Islet precursor cell (in vitro differentiated cells): ENCODE data around the gene FARP2.
"Not testable (repeated sequence)": the region's sequence is repeated elsewhere in the genome, so short reads cannot be mapped to it uniquely, and the experiment has no call there.

Source experiments
- DNase-seq: peaks from one replicate; pipeline ENCODE4 v3.0.0-alpha.2; 2018

Gene FARP2

GRCh38 chr2:241372361-241372992 is 16.4 kb downstream of the FARP2 start:
- DNase-seq, result no peak

DNA sequence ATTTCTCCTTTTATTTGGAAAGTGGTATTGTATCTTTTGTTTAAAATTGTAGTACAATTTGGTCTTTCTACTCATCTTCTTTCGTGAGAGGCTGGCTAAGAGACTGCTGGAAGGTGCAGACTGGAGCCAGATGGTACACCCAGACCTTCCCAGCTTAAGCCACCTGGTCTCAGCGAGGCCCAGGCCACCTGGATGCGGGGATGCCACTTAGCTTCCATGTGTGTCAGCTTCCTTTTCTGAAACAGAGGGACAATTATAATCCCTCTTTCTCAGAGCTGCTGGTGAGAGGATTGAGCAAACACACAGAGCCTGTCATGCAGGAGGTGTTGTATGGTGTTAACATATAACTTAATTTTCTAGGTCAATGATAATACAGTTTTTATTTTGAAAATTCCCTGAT is 17.4 kb downstream of the FARP2 start:
- DNase-seq, result no peak

- not testable (repeated sequence) for DNase-seq
Observed at GRCh38 chr2:241373906-241374305, 17.8 kb downstream of the FARP2 start.

DNA sequence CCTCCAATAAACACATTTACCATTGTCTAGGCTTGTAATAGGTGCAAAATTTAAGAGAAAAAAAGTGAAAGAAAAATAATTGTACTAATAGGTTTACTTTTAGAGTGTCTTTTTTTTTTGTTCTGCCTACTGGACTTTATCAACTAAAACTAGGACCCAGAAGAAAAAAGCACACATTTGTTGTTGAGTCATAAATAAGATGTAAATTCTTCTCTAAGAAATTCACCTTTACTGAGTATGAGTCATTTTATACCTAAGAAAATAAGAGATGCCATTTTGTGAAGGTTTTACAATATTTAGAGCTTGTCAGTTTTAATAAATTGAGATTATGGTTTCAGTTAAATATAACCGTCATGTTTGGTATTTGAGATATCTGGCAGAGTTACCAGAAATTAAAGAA is 19.2 kb downstream of the FARP2 start:
- DNase-seq, result no peak

DNA sequence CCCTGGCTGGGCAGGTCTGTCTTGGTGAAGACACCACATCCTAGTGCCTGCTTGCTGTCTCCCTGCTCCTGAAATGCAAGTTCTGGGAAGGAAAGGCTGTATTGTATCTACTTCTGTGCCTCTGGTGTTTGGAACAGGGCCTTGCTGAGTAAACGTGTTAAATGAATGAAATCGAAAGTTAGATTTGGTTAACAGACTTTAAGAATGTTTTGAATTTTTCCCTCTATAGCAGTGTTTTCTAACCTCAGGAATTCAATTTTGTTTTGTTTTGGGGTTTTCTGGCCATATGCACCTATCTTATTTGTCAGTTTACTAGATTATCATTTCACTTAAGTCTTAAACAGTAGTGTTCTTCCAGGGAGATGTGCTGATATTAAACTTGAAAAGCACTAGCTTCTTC is 20.7 kb downstream of the FARP2 start:
- DNase-seq, result no peak

- DNase-seq, result no peak
Observed at GRCh38 chr2:241378816-241379215, 22.7 kb downstream of the FARP2 start.

GRCh38 chr2:241379481-241380480 is 23.7 kb downstream of the FARP2 start:
- DNase-seq, result no peak

- no peak for DNase-seq
Observed at GRCh38 chr2:241381872-241382271, 25.8 kb downstream of the FARP2 start.

GRCh38 chr2:241385450-241385849 is 29.4 kb downstream of the FARP2 start:
- not testable (repeated sequence) for DNase-seq

- DNase-seq, result no peak
Observed at GRCh38 chr2:241386519-241386918, 30.4 kb downstream of the FARP2 start.

GRCh38 chr2:241389697-241390096 is 33.6 kb downstream of the FARP2 start:
- DNase-seq, result no peak

DNA sequence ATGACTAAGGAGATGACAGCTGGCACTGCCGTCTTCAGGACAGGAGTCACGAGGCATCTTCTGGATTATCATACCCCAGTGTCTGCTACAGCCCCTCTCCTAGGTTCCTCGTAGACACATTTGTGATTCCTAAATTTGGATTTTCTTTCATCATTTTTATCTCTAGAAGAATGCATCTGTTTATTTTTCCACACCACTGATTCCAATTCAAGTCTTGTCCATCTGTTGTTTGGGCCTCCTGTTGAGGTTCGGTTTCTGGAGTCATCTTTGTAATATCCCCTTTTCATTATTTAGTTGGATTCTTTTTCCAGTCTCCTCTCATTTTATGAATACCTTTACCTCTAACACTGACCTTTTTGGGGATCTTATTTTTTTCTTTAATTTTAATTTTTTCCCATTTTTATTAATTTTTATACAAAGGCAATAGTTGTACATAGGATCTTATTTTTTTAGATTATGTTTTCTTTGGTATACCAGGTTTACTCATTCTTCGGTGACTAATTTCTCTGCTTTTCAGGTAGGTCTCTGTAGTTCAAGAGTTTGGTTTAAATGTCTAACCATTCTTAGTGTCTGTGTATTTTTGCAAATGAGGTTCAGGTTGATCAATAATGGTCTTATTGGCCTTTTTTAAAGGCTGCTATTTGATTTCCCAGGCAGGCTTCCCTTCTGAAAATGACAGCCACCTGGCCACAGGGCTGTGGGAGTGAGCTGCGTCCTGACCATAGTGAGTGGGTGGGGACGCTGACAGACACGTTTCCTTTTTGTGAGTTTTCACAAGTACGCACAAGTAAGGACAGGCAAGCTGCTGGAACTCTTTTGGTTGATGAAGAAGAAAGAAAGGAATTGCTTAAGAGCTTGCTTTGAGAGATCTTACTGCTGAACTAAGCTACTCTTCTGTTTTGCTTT is 34.5 kb downstream of the FARP2 start:
- DNase-seq, result no peak

GRCh38 chr2:241391892-241392665 is 36.0 kb downstream of the FARP2 start:
- peak; percentile 64 for DNase-seq

- not testable (repeated sequence) for DNase-seq
Observed at GRCh38 chr2:241392753-241393152, 36.7 kb downstream of the FARP2 start.

- DNase-seq, result no peak
Observed at GRCh38 chr2:241393524-241394196, 37.6 kb downstream of the FARP2 start.

- DNase-seq, result not testable (repeated sequence)
Observed at GRCh38 chr2:241396809-241397208, 40.7 kb downstream of the FARP2 start.

DNA sequence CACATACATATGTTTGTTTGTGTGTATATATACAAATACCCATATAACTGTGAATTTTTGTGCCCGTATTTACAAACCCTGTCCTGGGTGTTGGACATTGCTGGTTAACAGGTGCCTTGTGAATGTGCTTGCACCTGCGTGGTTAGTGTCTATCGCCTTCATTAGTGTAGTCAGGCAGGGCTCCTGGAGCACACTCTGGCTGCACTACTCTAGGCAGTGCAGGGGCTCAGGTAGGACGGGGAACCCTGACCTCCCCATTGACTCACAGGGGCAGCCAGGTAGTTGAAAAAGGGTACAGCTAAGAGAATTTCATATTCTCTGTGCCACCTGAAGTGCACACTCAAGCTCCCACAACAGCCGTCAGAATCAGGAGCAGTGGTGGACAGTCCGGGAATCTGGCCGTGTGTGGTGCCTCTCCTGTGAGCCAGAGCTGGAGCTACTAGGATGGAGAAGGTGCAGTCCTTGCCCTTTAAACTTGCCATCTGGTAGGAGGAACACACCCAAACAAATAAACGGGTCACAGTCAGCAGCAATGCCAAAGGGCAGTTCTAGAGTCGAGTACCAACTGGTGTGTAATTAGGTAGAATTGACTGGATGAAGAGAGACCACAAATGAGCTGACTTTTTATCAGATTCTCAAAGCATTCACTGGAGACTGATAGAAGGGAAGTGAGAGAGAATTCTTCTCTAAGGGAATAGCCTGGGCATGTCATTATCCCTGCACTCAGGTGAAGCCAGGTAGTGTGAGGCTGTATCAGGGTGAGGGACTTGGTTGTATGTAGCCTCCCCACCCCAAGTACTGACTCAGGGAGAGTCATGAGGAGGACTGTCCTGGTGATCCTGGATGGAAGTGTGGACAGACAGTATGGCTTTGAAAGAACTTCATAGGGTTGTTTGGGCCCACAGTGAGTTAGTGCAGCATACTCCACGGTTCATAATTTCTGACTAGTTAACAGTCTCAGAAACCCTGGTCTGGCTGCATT is 44.1 kb downstream of the FARP2 start:
- no peak for DNase-seq

- DNase-seq, result no peak
Observed at GRCh38 chr2:241408849-241409248, 52.8 kb downstream of the FARP2 start.

DNA sequence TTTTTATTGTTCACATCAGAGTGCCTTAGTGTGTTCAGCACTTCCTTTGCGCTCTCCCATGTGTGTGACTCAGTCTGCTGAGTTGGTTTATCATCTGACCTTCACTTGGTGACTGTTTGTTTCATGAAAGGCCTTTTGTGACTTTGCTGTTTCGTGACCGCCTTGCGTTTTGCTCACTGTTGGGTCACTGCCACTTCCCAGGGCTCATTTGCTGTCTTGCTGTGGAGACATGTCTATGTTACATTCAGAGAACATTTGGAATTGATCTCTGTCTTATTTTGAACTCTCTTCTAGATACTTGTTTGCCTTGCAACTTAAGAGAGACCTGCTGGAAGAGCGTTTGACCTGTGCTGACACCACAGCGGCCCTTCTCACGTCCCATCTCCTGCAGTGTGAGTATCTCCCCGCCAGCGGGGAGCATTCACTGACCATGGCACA is 54.7 kb downstream of the FARP2 start:
- no peak for DNase-seq

DNA sequence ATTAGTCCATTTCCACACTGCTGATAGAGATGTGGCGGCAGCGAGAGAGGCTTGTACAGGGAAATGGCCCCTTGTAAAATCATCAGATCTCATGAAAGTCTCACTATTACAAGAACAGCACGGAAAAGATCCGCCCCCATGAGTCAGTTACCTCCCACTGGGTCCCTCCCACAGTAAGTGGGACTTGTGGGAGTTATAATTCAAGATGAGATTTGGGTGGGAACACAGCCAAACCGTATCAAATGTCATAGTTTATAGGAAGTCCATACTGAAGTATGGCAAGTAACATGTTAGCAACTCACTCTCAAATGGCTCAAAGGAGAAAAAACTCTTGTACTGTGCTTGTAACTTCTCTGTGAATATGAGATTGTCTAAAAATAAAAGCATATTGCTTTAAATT is 56.1 kb downstream of the FARP2 start:
- DNase-seq, result no peak
